Gastrocnemius medialis (tissue), 4 donors: Measurements from ENCODE around the gene CKB. TPM values are rescaled to one million over a fixed set of nuclear protein-coding genes. Genes with fewer than 3 reads are reported as not detected.
"Not testable (repeated sequence)": the region's sequence is repeated elsewhere in the genome, so short reads cannot be mapped to it uniquely, and the experiment has no call there.

ENCODE experiments used
- ATAC-seq, 2 donors: fragments of 150-250 bp; one replicate each; pipeline ENCODE4 v1.9.1; 2016
- DNase-seq, 2 donors: peaks; one replicate each; pipeline ENCODE4 v3.0.0-alpha.2; 2019
- H3K27ac ChIP-seq, 4 donors: fragments of 200-600 bp; sonication (generic); 1 replicate in 1 of 4; 2 replicates in 3 of 4; pipeline ENCODE4 v1.5.1; 2016 to 2018; ENCODE audit warnings: mild to moderate bottlenecking in 2 of 4, moderate library complexity in 1 of 4
- H3K27me3 ChIP-seq, 3 donors: fragments of 200-600 bp; sonication (generic) in 2 of 3; 1 replicate in 1 of 3; 2 replicates in 2 of 3; pipeline versions ENCODE4 v1.5.1 to v1.6.0; 2016 to 2019; ENCODE audit warnings: mild to moderate bottlenecking in 1 of 3, moderate library complexity in 1 of 3
- H3K36me3 ChIP-seq, 2 donors: fragments of 200-600 bp; sonication (generic) in 1 of 2; one replicate each; pipeline ENCODE4 v1.5.1; 2017 to 2018
- H3K4me1 ChIP-seq, 2 donors: fragments of 200-600 bp; sonication (generic) in 1 of 2; one replicate each; pipeline ENCODE4 v1.5.1; 2016 to 2017; ENCODE audit warnings: mild to moderate bottlenecking in 2 of 2
- H3K4me3 ChIP-seq, 4 donors: fragments of 200-600 bp; sonication (generic) in 3 of 4; 1 replicate in 1 of 4; 2 replicates in 3 of 4; pipeline ENCODE4 v1.5.1; 2016 to 2019; ENCODE audit warnings: mild to moderate bottlenecking in 2 of 4
- H3K9me3 ChIP-seq, 3 donors: fragments of 200-600 bp; sonication (generic) in 2 of 3; 1 replicate in 1 of 3; 2 replicates in 2 of 3; pipeline ENCODE4 v1.5.1; 2016 to 2019
- CTCF ChIP-seq, 5 experiments: fragments of 450-650 bp in 3 of 5; fragments of 200-600 bp in 2 of 5; sonication (generic) in 2 of 5; IDR thresholded peaks in 4 of 5; conservative IDR thresholded peaks in 1 of 5; 1 replicate in 4 of 5; 2 replicates in 1 of 5; pipeline ENCODE4 v1.5.1; 2016 to 2019; ENCODE audit warnings: antibody characterized with exemption in 5 of 5, mild to moderate bottlenecking in 3 of 5, moderate library complexity in 3 of 5
- POLR2A ChIP-seq, 2 donors: fragments of 450-650 bp; IDR thresholded peaks; one replicate each; pipeline ENCODE4 v1.6.1; 2017; ENCODE audit warnings: antibody characterized with exemption in 2 of 2, mild to moderate bottlenecking in 2 of 2, moderate library complexity in 2 of 2
- in situ Hi-C, 4 donors: fragments of 200-750 bp; cut with MboI; loops; one replicate each; pipeline versions ENCODE4 v1.15.0 to v1.8.0; 2017; ENCODE audit warnings: low sequenced_read_pairs in 4 of 4
- intact Hi-C: fragments of 100-400 bp; cut with DNase I; formaldehyde crosslinking; loops from one replicate; pipeline ENCODE4 v1.15.1; 2023; ENCODE audit warnings: low total_unique reads
- total RNA-seq, 4 donors: library from RNA; depleted of rRNA; stranded (reverse); fragments of >200 nt; gene quantifications; one replicate each; pipeline versions ENCODE4 v1.1.0 to v1.2.3, GENCODE V29; 2016

Gene CKB
- total RNA-seq, 4 donors from 2014 or later: 20.7 to 110 (median 43.4) TPM

GRCh38 chr14:103527408-103528145 lies 4.9 kb upstream of the CKB start:
- H3K36me3 ChIP-seq: peaks cover 0 to 11% of the 10 kb centered on the region in 2 donors
- TF ChIP-seq POLR2A (IDR thresholded peaks at IDR 0.05) (no peak), CTCF (IDR thresholded peaks at IDR 0.05 in 4 of 5, conservative IDR thresholded peaks at IDR 0.05 in 1 of 5) (no peak)
- ATAC-seq (no peak), DNase-seq (no peak)
- intact Hi-C loops: no loop called here
- peak overlapping the region in 3 of 4 donors; percentile 79 to 88 (median 81) for H3K4me3 ChIP-seq
- peak overlapping the region; percentile 86 to 94 (median 90) for H3K27ac ChIP-seq
- no peaks in the 10 kb centered on the region for H3K9me3 ChIP-seq
- in situ Hi-C loops: no loop called here
- peaks cover 0 to 6% (median 0%) of the 10 kb centered on the region in 3 donors for H3K27me3 ChIP-seq
- peaks cover 21 to 32% of the 10 kb centered on the region in 2 donors for H3K4me1 ChIP-seq

- Histone ChIP-seq H3K36me3 (peaks cover 0 to 4% of the 10 kb centered on the region in 2 donors), H3K4me3 (no peak overlapping the region), H3K9me3 (no peaks in the 10 kb centered on the region), H3K27me3 (peaks cover 0 to 11% (median 4%) of the 10 kb centered on the region in 3 donors), H3K27ac (peak overlapping the region in 3 of 4 donors; percentile 86 to 94 (median 91)), H3K4me1 (peaks cover 25 to 36% of the 10 kb centered on the region in 2 donors)
- DNase-seq (no peak), ATAC-seq (no peak)
- TF ChIP-seq CTCF (IDR thresholded peaks at IDR 0.05 in 4 of 5, conservative IDR thresholded peaks at IDR 0.05 in 1 of 5): no peak
- intact Hi-C loops: no loop called here
- in situ Hi-C loops: no loop called here
These were observed 4.3 kb upstream of the CKB start for GRCh38 chr14:103526914-103527248.

GRCh38 chr14:103526247-103526913 lies 3.8 kb upstream of the CKB start:
- peaks cover 0 to 4% of the 10 kb centered on the region in 2 donors for H3K36me3 ChIP-seq
- in situ Hi-C loops: no loop called here
- H3K4me3 ChIP-seq: no peak overlapping the region
- H3K9me3 ChIP-seq: no peaks in the 10 kb centered on the region
- no peak for ATAC-seq
- TF ChIP-seq CTCF (IDR thresholded peaks at IDR 0.05 in 4 of 5, conservative IDR thresholded peaks at IDR 0.05 in 1 of 5) (no peak), POLR2A (IDR thresholded peaks at IDR 0.05) (no peak)
- peaks cover 0 to 14% (median 4%) of the 10 kb centered on the region in 3 donors for H3K27me3 ChIP-seq
- peaks cover 25 to 38% of the 10 kb centered on the region in 2 donors for H3K4me1 ChIP-seq
- intact Hi-C loops: no loop called here
- H3K27ac ChIP-seq: peak overlapping the region in 2 of 4 donors; percentile 91 to 94
- no peak for DNase-seq

GRCh38 chr14:103525430-103526246 lies 3.0 kb upstream of the CKB start:
- H3K36me3 ChIP-seq, ATAC-seq, H3K4me3 ChIP-seq, H3K9me3 ChIP-seq, DNase-seq, in situ Hi-C loops, intact Hi-C loops, H3K27ac ChIP-seq: not testable (repeated sequence)
- H3K27me3 ChIP-seq: peaks cover 0 to 22% (median 5%) of the 10 kb centered on the region in 3 donors
- H3K4me1 ChIP-seq: peaks cover 28 to 37% of the 10 kb centered on the region in 2 donors
